K562 (cell line): ENCODE results near the gene GIMAP8. TPM values are rescaled to one million over a fixed set of nuclear protein-coding genes. Genes with fewer than 3 reads are reported as not detected.
A peak's percentile ranks its signal among the peaks of the same experiment; 100 is the strongest.

Experiments
- CTCFL ChIP-seq: IDR thresholded peaks from 2 replicates; pipeline ENCODE4 v1.6.1; 2011; ENCODE audit warnings: borderline replicate concordance, low read depth, mild to moderate bottlenecking, moderate library complexity, low read length; ENCODE audit not compliant: insufficient read depth, poor library complexity, severe bottlenecking
- ESRRA ChIP-seq: fragments of 450-650 bp; IDR thresholded peaks from 2 replicates; pipeline ENCODE4 v1.6.1; 2014; ENCODE audit warnings: low read depth, mild to moderate bottlenecking, moderate library complexity, borderline replicate concordance
- FOXP1 ChIP-seq: sonication (generic); formaldehyde crosslinking; IDR thresholded peaks from 2 replicates; pipeline ENCODE4 v1.8.0; 2022; ENCODE audit warnings: mild to moderate bottlenecking, missing genetic modification reagents
- HINFP ChIP-seq: fragments of 450-650 bp; conservative IDR thresholded peaks from 2 replicates; pipeline ENCODE4 v1.6.1; 2016; ENCODE audit warnings: missing genetic modification characterization, low read depth, mild to moderate bottlenecking, control low read depth, missing compliant biosample characterization
- L3MBTL2 ChIP-seq: fragments of 450-650 bp; IDR thresholded peaks from 2 replicates; pipeline ENCODE4 v1.6.1; 2016; ENCODE audit warnings: mild to moderate bottlenecking, moderate library complexity
- MLX ChIP-seq, 2 experiments: fragments of 450-650 bp in 1 of 2; sonication (generic) in 1 of 2; formaldehyde crosslinking; conservative IDR thresholded peaks; 2 replicates each; pipeline versions ENCODE4 v1.4.0 to v1.8.1; 2020 to 2022; ENCODE audit warnings: mild to moderate bottlenecking in 1 of 2, missing genetic modification reagents in 1 of 2
- NR1H2 ChIP-seq: sonication (generic); formaldehyde crosslinking; IDR thresholded peaks from 2 replicates; pipeline ENCODE4 v1.4.0; 2020; ENCODE audit warnings: mild to moderate bottlenecking, missing genetic modification reagents
- PHTF2 ChIP-seq: fragments of 250-450 bp; sonication (Bioruptor Pico); IDR thresholded peaks from 2 replicates; pipeline ENCODE4 v1.5.0; 2021; ENCODE audit warnings: mild to moderate bottlenecking
- POU5F1 ChIP-seq: fragments of 150-350 bp; IDR thresholded peaks from 2 replicates; pipeline ENCODE4 v1.6.1; 2014; ENCODE audit warnings: borderline replicate concordance, low read length, low read depth, mild to moderate bottlenecking; ENCODE audit not compliant: partially characterized antibody
- RFX7 ChIP-seq: fragments of 250-450 bp; sonication (Bioruptor Pico); IDR thresholded peaks from 2 replicates; pipeline ENCODE4 v1.5.1; 2021; ENCODE audit warnings: mild to moderate bottlenecking
- RUNX1 ChIP-seq: sonication (generic); IDR thresholded peaks from 2 replicates; pipeline ENCODE4 v1.6.1; 2016; ENCODE audit warnings: antibody characterized with exemption, low read depth
- SAFB ChIP-seq: fragments of 200-400 bp; formaldehyde crosslinking; IDR thresholded peaks from 2 replicates; pipeline ENCODE4 v1.6.1; 2017; ENCODE audit warnings: low read depth, low read length, borderline replicate concordance
- SMARCA5 ChIP-seq: fragments of 450-650 bp; IDR thresholded peaks from 2 replicates; pipeline ENCODE4 v1.6.1; 2016
- ZNF431 ChIP-seq: sonication (generic); formaldehyde crosslinking; IDR thresholded peaks from 2 replicates; pipeline ENCODE4 v1.8.0; 2022; ENCODE audit warnings: mild to moderate bottlenecking, missing genetic modification reagents
- ZNF511 ChIP-seq: sonication (generic); formaldehyde crosslinking; IDR thresholded peaks from 2 replicates; pipeline ENCODE4 v1.8.0; 2022; ENCODE audit warnings: mild to moderate bottlenecking, missing genetic modification reagents
- ZNF655 ChIP-seq: fragments of 250-450 bp; sonication (Bioruptor Pico); IDR thresholded peaks from 2 replicates; pipeline ENCODE4 v1.5.0; 2021
- polyA plus RNA-seq, 8 experiments: library from polyadenylated mRNA; depleted of rRNA in 4 of 8; stranded (reverse) in 5 of 8; unstranded in 3 of 8; fragments of >200 nt; fragmentation: Nextera tagmentation in 2 of 8; fragmentation: Illumina TruSeq in 1 of 8; extraction: Ambion mirVana in 2 of 8; extraction: Trizol in 1 of 8; gene quantifications; 2 replicates each; pipeline versions ENCODE4 v1.2.1 to v1.2.3, GENCODE V29; 2011 to 2014; ENCODE audit warnings: inconsistent platforms in 1 of 8, missing spikeins in 1 of 8
- total RNA-seq, 7 experiments: library from RNA; depleted of rRNA in 6 of 7; stranded (reverse); fragments of >200 nt in 6 of 7; fragmentation: Illumina TruSeq in 2 of 7; extraction: Trizol in 2 of 7; gene quantifications; 2 replicates each; pipeline versions ENCODE4 v1.2.1 to v1.2.3, GENCODE V29; 2011 to 2021; ENCODE audit warnings: low replicate concordance in 1 of 7

Gene GIMAP8
- total and polyA plus RNA-seq, 9 of the 15 experiments (the other 6 are each of a cell fraction or from before 2014, with no cell fraction given) = not detected

GRCh38 chr7:150420987-150421674, 29.3 kb upstream of the GIMAP8 start (continued):
- no peak for TF ChIP-seq ZNF655 (CRISPR knock-in tag)
- TF ChIP-seq RUNX1 = no peak
- peak; percentile 17 for TF ChIP-seq CTCFL
- no peak for TF ChIP-seq MLX (CRISPR knock-in tag; conservative IDR thresholded peaks at IDR 0.05)
- no peak for TF ChIP-seq RFX7 (CRISPR knock-in tag)
- TF ChIP-seq SAFB = no peak
- no peak for TF ChIP-seq NR1H2 (CRISPR knock-in tag)
- TF ChIP-seq FOXP1 (CRISPR knock-in tag) = no peak; the same call in 1 of the 2 replicates
- peak; percentile 62 for TF ChIP-seq L3MBTL2
- TF ChIP-seq ESRRA = peak; percentile 42; the same call in 1 of the 2 replicates
- no peak for TF ChIP-seq ZNF431 (CRISPR knock-in tag)
- TF ChIP-seq HINFP (tag) = no peak
- TF ChIP-seq POU5F1 = no peak
- TF ChIP-seq PHTF2 (CRISPR knock-in tag) = no peak
- TF ChIP-seq SMARCA5 = no peak; the same call in 1 of the 2 replicates
- TF ChIP-seq ZNF511 (CRISPR knock-in tag) = no peak
